Left lung (tissue), 10 donors: ENCODE data around the gene HCST. TPM values are rescaled to one million over a fixed set of nuclear protein-coding genes. Genes with fewer than 3 reads are reported as not detected.

Experiments
- ATAC-seq: fragments of 200-7000 bp; cut with Tn5 transposase; one replicate; pipeline ENCODE4 v1.9.1; 2020; ENCODE audit warnings: moderate library complexity
- DNase-seq, 4 donors: peaks; one replicate each; pipeline ENCODE4 v3.0.0-alpha.2; 2013 to 2020
- H3K27ac ChIP-seq, 2 donors: fragments of 200-600 bp; sonication (generic) in 1 of 2; one replicate each; pipeline versions ENCODE4 v1.5.0 to v1.8.0; 2020 to 2021
- H3K27me3 ChIP-seq, 2 donors: fragments of 200-600 bp; sonication (generic) in 1 of 2; one replicate each; pipeline versions ENCODE4 v1.5.0 to v1.8.0; 2020 to 2021
- H3K36me3 ChIP-seq, 2 donors: fragments of 200-600 bp; sonication (generic) in 1 of 2; one replicate each; pipeline versions ENCODE4 v1.5.0 to v1.8.0; 2020 to 2021
- H3K4me1 ChIP-seq, 2 donors: fragments of 200-600 bp; one replicate each; pipeline ENCODE4 v1.8.0; 2021
- H3K4me3 ChIP-seq, 2 donors: fragments of 200-600 bp; sonication (generic) in 1 of 2; one replicate each; pipeline versions ENCODE4 v1.5.0 to v1.8.0; 2020 to 2021; ENCODE audit warnings: mild to moderate bottlenecking in 1 of 2
- H3K9me3 ChIP-seq, 2 donors: fragments of 200-600 bp; sonication (generic) in 1 of 2; one replicate each; pipeline versions ENCODE4 v1.5.0 to v1.8.0; 2020 to 2021
- CTCF ChIP-seq, 2 donors: fragments of 200-600 bp; sonication (generic) in 1 of 2; IDR thresholded peaks; one replicate each; pipeline versions ENCODE4 v1.5.0 to v1.8.0; 2021; ENCODE audit warnings: antibody characterized with exemption in 2 of 2
- intact Hi-C, 2 donors: fragments of 100-400 bp; cut with DNase I; formaldehyde crosslinking; loops; one replicate each; pipeline versions ENCODE4 v1.11.2 to v1.14.2; 2022
- polyA plus RNA-seq, 6 donors: library from polyadenylated mRNA; unstranded; fragments of 120-200 nt; gene quantifications; one replicate each; pipeline ENCODE4 v1.2.1, GENCODE V29; 2013; ENCODE audit not compliant: insufficient read length in 6 of 6
- total RNA-seq, 2 donors: library from RNA; stranded (reverse); fragmentation: NEBNext Ultra II Directional; extraction: Animal tissue kit (Norgen Biotek cat#: 25700); gene quantifications; one replicate each; pipeline ENCODE4 v1.2.1, GENCODE V29; 2021
- donor health status: DM: no; HTN: yes; CAD: no.
- donor health status: DM: no; HTN: no; CAD: no.

Gene HCST
- total and polyA plus RNA-seq, 8 donors, result 3.6 to 26.0 (median 4.9) TPM

DNA sequence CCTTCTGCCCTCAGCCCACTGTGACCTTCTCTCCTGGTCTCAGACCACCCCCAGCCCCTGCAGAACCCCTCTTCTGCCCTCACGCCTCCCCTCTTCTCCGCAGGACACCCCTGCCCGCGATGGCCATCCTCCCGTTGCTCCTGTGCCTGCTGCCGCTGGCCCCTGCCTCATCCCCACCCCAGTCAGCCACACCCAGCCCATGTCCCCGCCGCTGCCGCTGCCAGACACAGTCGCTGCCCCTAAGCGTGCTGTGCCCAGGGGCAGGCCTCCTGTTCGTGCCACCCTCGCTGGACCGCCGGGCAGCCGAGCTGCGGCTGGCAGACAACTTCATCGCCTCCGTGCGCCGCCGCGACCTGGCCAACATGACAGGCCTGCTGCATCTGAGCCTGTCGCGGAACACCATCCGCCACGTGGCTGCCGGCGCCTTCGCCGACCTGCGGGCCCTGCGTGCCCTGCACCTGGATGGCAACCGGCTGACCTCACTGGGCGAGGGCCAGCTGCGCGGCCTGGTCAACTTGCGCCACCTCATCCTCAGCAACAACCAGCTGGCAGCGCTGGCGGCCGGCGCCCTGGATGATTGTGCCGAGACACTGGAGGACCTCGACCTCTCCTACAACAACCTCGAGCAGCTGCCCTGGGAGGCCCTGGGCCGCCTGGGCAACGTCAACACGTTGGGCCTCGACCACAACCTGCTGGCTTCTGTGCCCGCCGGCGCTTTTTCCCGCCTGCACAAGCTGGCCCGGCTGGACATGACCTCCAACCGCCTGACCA lies 37.2 kb downstream of the HCST start:
- no peak for ATAC-seq
- intact Hi-C loops, result no loop called here

GRCh38 chr19:35940078-35940775 lies 37.9 kb downstream of the HCST start:
- intact Hi-C loops, result no loop called here
- ATAC-seq, result no peak

More for the DNA sequence above, 37.2 kb downstream of the HCST start:
- no peaks in the 10 kb centered on the region for H3K9me3 ChIP-seq
- H3K4me1 ChIP-seq, result peaks cover 10 to 26% of the 10 kb centered on the region in 2 donors
- H3K27me3 ChIP-seq, result peaks cover 0 to 31% of the 10 kb centered on the region in 2 donors
- DNase-seq, result peak in 1 of 4 donors; percentile 78
- no peak for TF ChIP-seq CTCF (IDR thresholded peaks at IDR 0.05)
- H3K27ac ChIP-seq, result no peak overlapping the region
- peaks cover 0 to 25% of the 10 kb centered on the region in 2 donors for H3K36me3 ChIP-seq
- H3K4me3 ChIP-seq, result no peak overlapping the region

DNA sequence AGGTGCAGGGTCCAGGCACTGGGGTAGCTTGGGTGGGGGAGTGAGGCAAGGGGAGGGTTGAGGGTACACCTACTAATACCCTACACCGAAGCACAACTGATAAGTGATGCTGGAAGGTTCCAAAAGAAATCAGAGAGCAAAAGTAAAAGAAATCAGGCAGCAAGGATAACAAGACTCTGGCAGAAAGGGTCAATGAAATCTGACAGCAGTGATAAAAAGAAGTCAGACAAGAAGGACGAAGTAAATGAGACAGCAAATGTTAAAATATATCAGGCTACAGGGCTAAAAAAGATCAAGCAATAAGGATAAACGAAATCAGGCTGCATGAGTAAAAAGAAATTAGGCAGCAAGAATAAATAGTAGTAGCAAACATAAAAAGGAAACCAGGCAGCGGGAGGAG lies 38.5 kb downstream of the HCST start:
- no peak for ATAC-seq
- TF ChIP-seq CTCF (IDR thresholded peaks at IDR 0.05), result no peak
- intact Hi-C loops, result no loop called here

More at GRCh38 chr19:35940078-35940775, 37.9 kb downstream of the HCST start:
- DNase-seq, result no peak
- H3K9me3 ChIP-seq, result no peaks in the 10 kb centered on the region
- H3K4me1 ChIP-seq, result peaks cover 9 to 26% of the 10 kb centered on the region in 2 donors
- no peak overlapping the region for H3K27ac ChIP-seq
- TF ChIP-seq CTCF (IDR thresholded peaks at IDR 0.05), result no peak
- H3K27me3 ChIP-seq, result peaks cover 0 to 24% of the 10 kb centered on the region in 2 donors
- H3K4me3 ChIP-seq, result no peak overlapping the region
- H3K36me3 ChIP-seq, result peaks cover 0 to 29% of the 10 kb centered on the region in 2 donors

DNA sequence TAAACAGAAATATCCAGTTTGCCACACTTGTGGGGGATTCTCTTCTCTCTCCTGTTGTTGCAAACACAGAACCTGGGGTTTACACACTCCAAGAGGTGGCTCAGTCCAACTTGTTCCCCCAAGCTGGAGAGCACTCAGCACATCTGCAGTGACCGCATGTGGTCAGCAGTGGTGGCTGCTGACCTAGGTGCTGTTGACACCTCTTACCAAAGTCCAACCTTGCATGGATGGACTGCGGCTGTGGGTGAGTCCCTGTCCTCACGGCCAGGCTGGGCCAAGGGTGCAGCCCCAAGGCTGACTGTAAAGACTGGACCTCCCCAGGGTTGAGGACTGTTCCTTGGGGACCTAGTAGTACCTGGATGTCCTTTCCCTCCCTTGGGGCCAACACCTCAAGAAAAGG lies 39.9 kb downstream of the HCST start:
- TF ChIP-seq CTCF (IDR thresholded peaks at IDR 0.05), result no peak
- peak in 1 of 4 donors; percentile 30 for DNase-seq
- Histone ChIP-seq H3K27ac (no peak overlapping the region), H3K4me1 (peaks cover 0 to 11% of the 10 kb centered on the region in 2 donors), H3K9me3 (no peaks in the 10 kb centered on the region), H3K27me3 (peaks cover 0 to 4% of the 10 kb centered on the region in 2 donors), H3K4me3 (no peak overlapping the region), H3K36me3 (peaks cover 0 to 29% of the 10 kb centered on the region in 2 donors)
- ATAC-seq, result no peak
- intact Hi-C loops, result no loop called here

More for the DNA sequence above, 38.5 kb downstream of the HCST start:
- H3K4me3 ChIP-seq, result no peak overlapping the region
- peaks cover 0 to 29% of the 10 kb centered on the region in 2 donors for H3K36me3 ChIP-seq
- peaks cover 0 to 18% of the 10 kb centered on the region in 2 donors for H3K27me3 ChIP-seq
- DNase-seq, result no peak
- H3K4me1 ChIP-seq, result peaks cover 3 to 21% of the 10 kb centered on the region in 2 donors
- H3K9me3 ChIP-seq, result no peaks in the 10 kb centered on the region
- H3K27ac ChIP-seq, result no peak overlapping the region
